Stimulated activated CD4-positive, alpha-beta T cell treated with anti-CD3 and anti-CD28 coated beads, Interleukin-4, amount 100 ng/mL, for 48 hours (primary cell): ENCODE results near the gene SLC50A1.
"Not testable (repeated sequence)": the region's sequence is repeated elsewhere in the genome, so short reads cannot be mapped to it uniquely, and the experiment has no call there.

Experiments used
- DNase-seq, 2 donors: peaks; one replicate each; pipeline ENCODE4 v3.0.0-alpha.2; 2020; ENCODE audit warnings: low read depth in 2 of 2

SLC50A1 gene

DNA sequence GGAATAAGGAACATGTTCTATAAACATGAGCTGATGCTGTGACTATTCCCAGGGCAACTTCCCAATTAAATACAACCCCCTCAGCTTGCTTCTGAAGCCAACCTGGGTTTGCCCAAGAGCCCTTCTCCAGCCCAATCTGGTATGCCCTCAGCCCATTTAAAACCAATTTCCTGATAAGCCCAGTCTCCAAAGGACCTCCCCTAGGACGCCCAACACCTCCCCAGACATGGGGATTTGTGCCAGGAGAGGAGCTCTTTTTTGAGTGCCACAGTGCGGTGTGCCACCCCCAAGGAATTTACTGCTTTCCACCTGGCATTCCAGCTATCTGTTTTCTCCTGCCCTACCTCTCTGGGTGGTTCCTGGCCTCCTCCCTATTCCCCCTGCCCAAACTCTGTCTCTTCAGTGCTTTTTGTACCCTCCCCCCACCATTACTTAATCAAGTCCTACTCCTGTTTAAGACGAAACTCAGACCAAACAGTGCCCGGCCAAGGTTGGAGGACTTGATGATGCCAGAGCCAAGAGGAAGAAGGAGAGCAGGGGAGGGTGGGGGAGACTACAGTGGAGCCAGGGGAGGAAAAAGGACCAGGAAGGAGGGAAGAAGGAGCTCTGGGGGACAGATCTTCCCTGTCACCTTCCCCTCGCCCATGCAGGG, 19.4 kb upstream of the SLC50A1 start:
- no peak for DNase-seq

DNA sequence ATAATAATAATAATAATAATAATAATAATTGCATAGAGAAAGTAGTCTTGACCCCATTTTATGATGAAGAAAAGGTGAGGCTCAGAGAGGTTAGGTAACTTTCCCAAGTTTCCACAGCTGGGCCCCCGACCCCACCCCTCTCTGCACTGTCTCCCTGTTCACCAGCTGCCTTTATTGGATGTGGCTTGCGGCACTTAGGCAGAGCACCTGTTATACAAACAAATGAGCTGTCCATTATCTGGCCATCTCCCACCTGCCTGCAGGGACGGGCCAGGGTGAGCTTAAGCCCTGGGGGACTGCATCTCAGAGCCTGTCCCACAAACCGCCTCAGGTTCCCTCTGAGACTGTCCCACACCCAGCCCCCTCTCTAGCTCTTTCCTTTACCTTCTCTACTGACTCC, 18.0 kb upstream of the SLC50A1 start:
- DNase-seq = no peak

DNA sequence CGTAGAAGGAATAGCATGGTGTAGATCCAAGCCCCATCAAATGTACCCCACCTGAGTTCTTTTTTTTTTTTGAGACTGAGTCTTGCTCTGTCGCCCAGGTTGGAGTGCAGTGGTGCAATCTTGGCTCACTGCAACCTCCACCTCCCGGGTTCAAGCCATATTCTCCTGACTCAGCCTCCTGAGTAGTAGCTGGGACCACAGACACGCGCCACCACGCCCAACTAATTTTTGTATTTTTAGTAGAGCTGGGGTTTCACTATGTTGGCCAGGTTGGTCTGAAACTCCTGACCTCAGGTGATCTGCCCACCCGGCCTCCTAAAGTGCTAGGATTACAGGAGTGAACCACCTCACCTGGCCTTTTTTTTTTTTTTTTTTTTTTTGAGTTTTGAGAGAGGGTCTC, 17.6 kb upstream of the SLC50A1 start:
- not testable (repeated sequence) for DNase-seq

DNA sequence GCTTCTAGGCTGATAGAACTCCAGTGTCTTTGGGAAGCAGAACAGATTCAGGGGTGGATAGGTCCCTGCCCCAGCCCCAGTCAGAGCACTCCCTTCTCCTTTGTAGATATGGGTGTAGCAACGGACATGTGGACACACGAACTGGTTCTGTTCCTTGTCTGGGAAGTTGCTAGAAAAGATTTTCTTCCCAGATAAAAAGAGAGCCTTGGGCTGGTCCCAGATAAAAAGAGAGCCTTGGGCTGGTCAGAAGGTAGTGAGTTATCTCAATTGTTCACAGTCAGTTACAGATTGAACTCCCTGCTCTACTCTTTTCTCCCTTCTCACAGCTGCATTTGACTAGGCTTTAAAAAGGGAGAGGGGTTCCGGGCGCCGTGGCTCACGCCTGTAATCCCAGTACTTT, 15.4 kb upstream of the SLC50A1 start:
- no peak for DNase-seq

DNA sequence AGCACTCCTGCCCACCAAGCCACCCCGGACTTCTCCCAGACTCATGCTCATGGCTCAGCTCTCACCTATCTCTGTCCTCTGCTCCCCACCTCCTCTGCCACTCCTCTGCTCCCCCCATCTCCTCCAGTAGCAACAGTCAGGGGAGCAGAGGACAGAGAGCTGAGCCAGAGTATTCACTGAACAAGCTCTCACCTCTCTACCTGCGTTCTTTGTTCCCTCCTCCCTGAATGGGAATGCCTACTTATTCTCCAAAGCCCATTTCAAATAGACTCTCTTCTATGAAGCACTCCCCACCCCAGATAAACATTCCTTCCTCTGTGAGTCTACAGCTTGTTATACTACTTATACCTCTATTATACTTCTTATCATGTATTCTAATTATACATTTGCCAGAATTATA, 14.4 kb upstream of the SLC50A1 start:
- no peak for DNase-seq

DNA sequence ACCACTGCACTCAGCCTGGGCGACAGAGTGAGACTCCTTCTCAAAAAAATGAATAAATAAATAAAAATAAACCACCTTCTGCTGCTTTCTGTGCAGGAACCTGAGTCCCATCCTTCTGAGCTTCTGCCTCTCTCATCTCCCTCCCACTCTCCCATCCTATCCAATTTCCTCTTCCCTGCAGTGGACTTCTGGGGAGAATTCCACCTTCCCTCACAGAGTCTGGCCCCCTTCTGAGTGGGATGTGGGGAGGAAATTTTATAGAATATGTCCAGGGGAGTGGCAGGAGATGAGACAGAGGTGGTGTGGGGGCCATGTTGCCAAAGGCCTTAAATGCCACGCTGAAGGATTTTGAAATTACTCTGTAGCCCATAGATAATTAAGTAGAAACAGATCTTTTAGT, 13.3 kb upstream of the SLC50A1 start:
- DNase-seq = no peak

DNA sequence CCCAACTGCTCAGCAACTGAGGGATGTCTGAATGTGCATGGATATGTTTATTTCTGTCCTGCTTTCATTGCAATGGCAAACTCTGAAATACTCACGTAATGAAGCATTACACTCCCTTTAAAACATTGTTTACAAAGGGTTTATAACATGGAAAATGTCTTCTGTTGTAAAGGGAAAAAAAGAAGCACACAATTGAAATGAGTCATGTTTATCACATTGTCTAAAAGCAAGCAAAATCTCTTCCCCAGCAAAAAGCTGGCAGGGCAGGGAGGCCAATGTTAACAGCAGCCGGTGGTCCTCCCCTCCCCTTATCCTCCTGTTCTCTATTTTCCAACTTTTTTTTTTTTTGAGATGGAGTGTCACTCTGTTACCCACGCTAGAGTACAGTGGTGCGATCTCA, 11.9 kb upstream of the SLC50A1 start:
- DNase-seq = no peak

DNA sequence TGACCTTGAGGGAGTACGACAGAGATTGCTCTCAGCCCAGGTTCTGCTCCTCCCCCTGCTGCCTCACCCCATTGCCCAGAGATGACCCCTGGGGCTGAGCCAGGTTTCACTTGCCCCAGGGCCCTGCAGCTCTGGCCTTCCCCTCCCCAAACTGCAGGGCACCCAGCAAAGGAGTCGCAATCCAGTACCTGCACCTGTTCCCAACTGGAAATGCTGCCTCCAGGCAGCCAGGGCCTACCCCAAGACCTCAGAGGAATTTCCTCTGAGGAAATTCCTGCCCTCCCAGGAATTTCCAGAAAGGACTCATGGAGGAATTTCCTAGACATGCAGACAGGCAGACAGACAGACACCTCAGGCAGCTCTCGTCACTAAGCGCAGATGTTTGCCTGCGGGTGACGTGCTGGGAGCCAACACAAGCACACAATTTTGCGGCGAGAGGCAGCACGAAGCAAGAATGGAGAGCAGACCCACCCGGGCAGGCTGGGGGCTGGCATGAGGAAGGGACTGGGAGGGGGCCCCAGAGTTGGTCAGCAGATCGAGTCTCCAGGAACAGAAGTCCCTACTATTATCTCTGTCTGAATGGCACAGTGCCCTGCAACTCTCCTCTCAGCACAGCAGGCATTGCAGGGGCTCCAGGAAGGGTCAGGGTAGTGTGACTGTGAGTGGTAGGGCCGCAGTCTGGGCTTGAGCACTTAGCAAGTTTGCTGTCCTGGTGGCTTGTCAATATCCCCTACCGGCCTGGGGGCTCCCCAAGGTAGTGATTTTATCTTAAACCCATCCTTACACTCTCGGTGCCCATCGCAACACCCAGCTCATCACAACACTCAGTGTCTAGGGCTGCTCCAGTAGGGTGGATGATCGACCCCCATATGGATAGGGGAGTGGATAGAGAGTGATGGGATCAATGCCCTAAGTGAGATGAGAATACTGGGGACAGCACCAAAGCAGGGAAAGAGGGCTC, 10.9 kb upstream of the SLC50A1 start:
- DNase-seq = no peak

DNA sequence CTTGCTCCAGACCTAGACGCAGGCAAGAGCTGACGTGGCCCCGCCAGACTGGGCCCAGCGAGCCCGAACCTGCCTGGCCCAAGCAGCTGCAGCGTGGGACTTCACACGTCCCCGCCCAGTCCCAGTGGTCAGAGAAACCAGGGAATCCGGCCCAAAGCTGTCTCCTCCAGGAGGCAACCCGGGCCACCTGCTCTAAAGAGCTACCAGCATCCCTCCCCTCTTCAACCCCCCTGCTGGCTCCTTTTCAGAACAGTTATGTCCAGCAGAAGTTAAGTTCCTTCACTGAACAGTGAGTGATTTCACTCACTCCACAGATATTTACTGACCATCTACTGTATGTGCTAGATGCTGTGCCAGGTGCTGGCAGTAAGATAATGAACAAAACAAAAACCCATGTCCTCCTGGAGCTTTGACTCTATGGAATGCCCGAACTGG, 10.1 kb upstream of the SLC50A1 start:
- no peak for DNase-seq

DNA sequence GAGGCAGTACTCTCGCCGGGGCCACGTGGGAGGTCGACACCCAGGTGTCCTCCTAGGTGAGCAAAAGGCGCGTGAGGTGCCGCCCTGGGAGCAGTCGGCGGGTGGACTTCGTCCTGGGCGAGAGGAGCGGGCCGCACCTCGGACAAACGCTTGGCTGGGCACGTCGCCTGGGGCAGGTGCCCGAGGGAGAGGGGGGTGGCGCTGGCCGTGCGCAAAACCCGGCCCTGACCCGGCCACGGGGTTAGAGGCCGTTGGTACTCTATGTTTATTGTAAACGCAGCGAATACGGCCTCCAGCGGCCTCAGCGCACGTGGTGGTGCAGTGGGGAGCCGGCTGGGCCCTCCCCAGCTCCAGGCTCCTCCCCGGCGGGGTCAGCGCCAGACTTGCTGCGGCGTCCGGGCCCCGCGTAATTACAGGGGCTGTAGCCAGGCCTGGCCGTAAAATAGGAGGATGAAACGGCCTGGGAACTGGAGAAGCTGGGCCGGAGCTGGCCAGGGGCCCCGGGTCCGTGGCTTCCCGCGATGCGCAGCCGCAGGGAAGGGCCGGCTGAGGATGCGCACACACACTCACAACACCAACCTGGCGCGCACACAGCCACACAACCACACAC, 9.6 kb upstream of the SLC50A1 start:
- no peak for DNase-seq

DNA sequence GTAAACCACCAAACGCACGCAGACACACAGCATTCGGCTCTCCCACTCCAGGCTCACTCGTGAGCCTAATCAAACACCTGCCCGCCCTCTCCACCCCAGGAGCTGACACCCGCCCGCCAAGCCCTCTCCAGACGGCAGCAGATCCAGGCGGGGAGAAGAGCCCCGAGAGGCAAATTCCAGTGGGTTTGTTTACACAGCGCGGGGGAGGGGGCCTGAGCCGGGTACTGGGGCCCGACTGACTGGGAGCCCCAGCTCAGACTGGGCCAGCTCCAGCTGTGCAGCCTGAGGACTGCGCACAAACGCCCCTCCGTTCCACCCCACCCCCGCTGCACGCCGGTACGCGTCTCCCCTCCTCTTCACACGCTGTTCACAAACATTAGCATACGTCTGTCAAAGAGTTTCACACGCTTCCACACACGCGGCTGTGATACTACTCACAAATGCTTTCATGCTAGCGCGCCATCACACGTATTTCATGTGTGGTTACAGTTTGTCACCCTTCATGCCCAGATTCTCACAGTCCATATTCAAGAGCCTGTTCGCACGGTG, 9.0 kb upstream of the SLC50A1 start:
- DNase-seq = no peak

DNA sequence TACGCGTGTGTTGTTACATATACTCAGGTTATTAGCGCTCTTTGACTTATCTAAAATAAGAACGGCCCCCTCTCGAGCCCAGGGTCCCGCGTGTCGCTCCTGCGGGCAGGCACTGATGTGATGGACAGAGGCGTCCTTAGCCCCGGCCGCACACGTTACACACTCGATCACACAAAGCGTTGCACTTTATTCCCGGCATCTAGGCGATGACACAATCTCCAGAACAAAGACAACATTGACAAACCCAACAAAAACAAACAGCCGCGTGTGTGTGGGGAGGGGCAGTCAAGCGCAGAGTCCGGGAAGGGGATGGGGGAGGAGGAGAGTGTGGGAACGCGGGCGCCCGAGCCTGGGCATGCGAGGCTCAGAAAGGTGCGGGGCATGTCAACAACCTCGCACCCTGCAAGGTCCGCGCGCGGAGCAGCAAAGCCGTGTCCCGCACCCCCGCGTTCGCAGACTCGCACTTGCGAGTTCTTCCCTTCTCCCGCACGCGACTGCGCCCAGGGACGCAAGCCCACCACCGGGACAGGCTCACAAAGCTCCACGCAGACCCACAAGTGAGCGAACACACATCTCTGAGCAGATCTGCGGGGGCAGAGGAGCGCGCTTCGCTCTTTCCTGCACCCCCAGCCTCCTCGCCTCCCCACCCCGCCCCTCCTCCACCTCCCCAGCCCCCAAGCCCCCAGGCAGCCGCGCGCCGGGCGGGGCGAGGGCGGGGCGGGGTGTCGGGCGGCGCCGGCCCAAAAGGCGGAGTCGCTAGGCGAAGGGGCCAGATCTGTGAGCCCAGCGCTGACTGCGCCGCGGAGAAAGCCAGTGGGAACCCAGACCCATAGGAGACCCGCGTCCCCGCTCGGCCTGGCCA, 8.3 kb upstream of the SLC50A1 start, which contains the start of gene EFNA1:
Gene EFNA1, plus strand, starts transcription at position 772 of the 862 bp plus-strand sequence. CDS start 102 bp downstream, outside the sequence.
- DNase-seq = peak in 1 of 2 donors; percentile 18

DNA sequence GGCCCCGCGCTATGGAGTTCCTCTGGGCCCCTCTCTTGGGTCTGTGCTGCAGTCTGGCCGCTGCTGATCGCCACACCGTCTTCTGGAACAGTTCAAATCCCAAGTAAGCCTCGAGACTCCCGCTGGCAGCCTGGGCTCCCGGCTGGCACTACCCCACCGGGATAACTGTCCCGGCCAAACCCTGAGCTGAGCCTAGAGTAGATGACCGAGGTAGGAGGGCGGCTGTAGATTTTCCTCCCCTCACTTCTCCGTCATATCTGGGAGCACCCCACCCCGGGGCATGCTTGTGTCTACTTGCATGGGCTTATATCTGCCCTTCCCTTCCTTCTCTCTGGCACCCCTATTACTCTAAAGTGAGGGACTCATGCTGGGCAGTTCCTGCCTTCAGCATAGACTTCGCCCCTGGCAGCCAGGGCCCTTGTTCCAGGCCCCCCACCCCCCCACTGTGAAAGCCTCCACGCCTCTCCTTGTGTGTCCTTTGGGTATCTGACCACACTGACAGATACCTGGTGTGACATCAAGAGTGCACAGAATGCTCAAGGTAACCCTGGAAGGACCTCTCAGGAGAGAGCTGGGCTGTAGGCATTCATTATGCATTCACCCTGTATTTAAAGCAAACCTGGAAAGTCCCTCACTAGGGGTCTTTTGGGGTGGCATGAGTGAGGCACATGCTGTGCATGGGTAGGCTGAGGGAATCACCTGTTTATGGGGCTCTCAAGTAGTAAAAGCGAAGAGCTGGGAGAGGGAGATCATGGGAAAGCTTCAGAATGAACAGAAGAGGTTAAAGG, 7.5 kb upstream of the SLC50A1 start:
- DNase-seq = no peak

DNA sequence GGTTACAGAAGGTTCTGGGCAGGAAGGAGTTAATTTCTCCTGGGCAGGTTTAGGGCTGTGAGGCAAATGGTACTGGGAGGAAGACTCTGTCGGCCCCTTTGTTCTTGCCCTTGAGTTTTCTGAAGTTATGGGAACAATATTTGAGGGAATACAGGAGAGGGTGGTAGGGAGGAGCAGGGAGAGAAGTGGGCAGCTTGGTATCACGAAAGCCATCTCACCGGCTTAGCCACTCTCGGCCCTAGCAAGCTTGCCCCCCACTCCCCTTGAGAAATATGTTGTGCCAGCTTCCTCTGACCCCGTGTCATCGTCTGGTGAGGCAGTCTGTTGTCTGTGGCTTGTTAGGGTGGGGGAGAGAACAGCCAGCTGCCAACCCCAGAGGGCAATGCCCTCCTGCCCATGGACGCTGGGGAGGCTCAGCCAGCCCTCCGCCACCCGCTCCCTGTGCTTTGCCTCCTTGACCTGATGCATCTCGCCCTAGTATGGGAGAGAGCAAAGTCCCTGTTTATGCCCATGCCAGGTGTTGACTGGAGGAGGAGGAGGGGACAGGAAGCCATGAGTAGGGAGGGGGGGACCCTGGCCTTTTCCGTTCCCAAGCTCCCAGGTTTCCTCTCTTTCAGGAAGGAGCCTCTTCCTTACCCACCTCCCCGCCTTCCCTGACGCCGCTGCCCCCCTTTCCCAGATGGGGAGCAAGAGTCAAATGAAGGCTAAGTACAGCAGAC, 6.7 kb upstream of the SLC50A1 start:
- DNase-seq = no peak

DNA sequence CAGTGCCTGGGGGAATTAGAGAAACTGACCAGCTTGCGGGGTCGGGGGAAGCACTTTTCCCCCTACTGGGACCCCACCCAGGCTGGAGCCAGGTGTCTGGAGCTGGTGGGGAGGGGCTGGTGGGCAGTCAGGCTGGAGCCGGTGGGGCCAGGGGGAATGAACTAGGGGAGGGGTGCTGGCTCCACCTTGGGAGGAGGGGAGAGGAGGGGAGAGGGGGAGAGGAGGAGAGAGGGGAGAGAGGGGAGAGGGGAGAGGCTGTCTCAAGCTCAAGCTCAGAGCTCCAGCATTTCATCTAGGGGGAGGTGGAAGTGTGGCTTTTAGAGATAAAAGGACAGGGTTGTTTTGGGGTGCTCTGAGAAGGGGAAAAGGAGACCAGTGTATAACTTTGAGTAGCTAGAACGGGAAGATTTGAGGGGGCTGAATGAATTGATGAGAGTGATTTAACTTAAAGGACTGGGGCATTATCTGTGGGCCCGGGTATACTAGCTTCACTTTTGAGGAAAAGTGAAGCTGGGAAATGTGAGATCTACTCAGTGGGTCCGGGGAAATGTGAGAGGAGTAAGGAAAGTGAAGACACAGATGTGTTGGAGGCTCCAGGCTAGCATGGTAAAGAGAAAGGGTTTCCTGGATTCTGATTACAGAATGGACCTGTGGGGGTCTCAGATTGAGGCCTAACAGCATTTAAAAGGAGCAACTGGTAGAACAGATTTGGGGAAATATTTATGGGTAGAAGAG, 5.2 kb upstream of the SLC50A1 start:
- no peak for DNase-seq

DNA sequence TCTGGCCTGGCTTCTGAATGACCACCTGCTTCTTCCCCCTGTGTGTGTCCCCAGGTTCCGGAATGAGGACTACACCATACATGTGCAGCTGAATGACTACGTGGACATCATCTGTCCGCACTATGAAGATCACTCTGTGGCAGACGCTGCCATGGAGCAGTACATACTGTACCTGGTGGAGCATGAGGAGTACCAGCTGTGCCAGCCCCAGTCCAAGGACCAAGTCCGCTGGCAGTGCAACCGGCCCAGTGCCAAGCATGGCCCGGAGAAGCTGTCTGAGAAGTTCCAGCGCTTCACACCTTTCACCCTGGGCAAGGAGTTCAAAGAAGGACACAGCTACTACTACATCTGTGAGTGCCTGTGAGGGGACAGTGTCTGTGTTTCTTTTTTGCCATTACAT, 4.4 kb upstream of the SLC50A1 start:
- no peak for DNase-seq

DNA sequence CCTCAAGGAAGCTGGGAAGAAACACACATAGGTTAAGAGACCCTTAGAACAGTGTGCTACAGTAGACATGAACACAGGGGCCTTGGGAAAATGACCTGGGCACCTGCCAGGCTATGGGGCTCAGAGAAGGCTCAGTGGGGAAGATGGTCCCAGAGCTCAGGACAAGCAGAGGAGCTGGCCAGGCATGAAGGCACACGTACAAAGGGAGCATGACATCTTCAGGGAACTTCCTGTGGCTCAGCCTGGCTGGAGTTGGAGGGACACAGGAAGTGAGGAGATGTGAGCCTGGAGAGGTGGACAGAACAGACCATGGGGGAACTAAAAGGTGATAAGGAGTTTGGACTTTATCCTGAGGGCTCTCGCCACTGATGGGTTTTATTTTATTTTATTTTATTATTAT, 3.8 kb upstream of the SLC50A1 start:
- no peak for DNase-seq

DNA sequence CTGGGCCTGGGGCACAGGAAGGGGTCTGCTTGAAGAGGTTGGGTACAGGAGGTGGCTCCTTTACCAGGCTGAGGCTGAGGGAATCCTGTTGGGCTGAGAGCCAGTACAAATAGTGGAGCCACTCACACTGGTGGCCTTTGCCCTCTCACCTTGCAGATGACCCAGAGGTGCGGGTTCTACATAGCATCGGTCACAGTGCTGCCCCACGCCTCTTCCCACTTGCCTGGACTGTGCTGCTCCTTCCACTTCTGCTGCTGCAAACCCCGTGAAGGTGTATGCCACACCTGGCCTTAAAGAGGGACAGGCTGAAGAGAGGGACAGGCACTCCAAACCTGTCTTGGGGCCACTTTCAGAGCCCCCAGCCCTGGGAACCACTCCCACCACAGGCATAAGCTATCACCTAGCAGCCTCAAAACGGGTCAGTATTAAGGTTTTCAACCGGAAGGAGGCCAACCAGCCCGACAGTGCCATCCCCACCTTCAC, 1.8 kb upstream of the SLC50A1 start:
- no peak for DNase-seq

DNA sequence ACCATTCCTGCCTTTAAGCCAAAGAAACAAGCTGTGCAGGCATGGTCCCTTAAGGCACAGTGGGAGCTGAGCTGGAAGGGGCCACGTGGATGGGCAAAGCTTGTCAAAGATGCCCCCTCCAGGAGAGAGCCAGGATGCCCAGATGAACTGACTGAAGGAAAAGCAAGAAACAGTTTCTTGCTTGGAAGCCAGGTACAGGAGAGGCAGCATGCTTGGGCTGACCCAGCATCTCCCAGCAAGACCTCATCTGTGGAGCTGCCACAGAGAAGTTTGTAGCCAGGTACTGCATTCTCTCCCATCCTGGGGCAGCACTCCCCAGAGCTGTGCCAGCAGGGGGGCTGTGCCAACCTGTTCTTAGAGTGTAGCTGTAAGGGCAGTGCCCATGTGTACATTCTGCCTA, 1.3 kb upstream of the SLC50A1 start:
- DNase-seq = no peak
